IMR-90 (cell line): ENCODE results near the gene PRKCH. TPM values are rescaled to one million over a fixed set of nuclear protein-coding genes. Genes with fewer than 3 reads are reported as not detected.

Experiments used
- ATAC-seq: fragments of 200-7000 bp; cut with Tn5 transposase; 2 replicates; pipeline ENCODE4 v1.9.1; 2020; ENCODE audit warnings: low read depth, mild to moderate bottlenecking, moderate library complexity
- BruUV-seq: library from RNA; stranded (reverse); fragments of 400-500 nt; replicated peaks from 2 replicates; lab custom pipeline; 2021; lab: Mats Ljungman, UMichigan
- CTCF ChIA-PET: fragments of 300-600 bp; formaldehyde crosslinking; extraction: SDS; loops from one replicate; lab custom pipeline; 2021; ENCODE audit warnings: antibody characterized with exemption; lab: Yijun Ruan, JAX
- POLR2A ChIA-PET: fragments of 300-600 bp; sonication (Branson Sonifier 250); formaldehyde crosslinking; loops from one replicate; lab custom pipeline; 2022; ENCODE audit warnings: antibody characterized with exemption; ENCODE audit not compliant: unreplicated experiment; lab: Charles Lee
- DNase-seq: peaks from one replicate; pipeline ENCODE4 v3.0.0; 2013
- H2AFZ ChIP-seq: replicated peaks from 2 replicates; pipeline ENCODE3; 2013; ENCODE audit warnings: low read length, mild to moderate bottlenecking; ENCODE audit not compliant: poor library complexity
- H2AK5ac ChIP-seq: 2 replicates; pipeline ENCODE4 v1.6.1; 2013; ENCODE audit warnings: low read depth, low read length, inconsistent platforms
- H2AK9ac ChIP-seq: replicated peaks from 2 replicates; pipeline ENCODE3; 2013; ENCODE audit warnings: mild to moderate bottlenecking, low read depth, low read length, moderate library complexity; ENCODE audit not compliant: poor library complexity
- H2BK120ac ChIP-seq: 2 replicates; pipeline ENCODE4 v1.6.1; 2013; ENCODE audit warnings: low read depth, low read length, inconsistent platforms
- H2BK15ac ChIP-seq: 3 replicates; pipeline ENCODE4 v1.6.1; 2013; ENCODE audit warnings: low read depth, low read length, inconsistent platforms
- H2BK20ac ChIP-seq: 2 replicates; pipeline ENCODE4 v1.6.1; 2013; ENCODE audit warnings: low read depth, mild to moderate bottlenecking, inconsistent platforms, low read length, moderate library complexity
- H2BK5ac ChIP-seq: 2 replicates; pipeline ENCODE4 v1.6.1; 2013; ENCODE audit warnings: mild to moderate bottlenecking, low read depth, low read length, inconsistent platforms; ENCODE audit not compliant: poor library complexity, severe bottlenecking
- H3K14ac ChIP-seq: replicated peaks from 2 replicates; pipeline ENCODE4 v1.6.1; 2013; ENCODE audit warnings: low read depth, low read length, inconsistent platforms
- H3K18ac ChIP-seq: 2 replicates; pipeline ENCODE4 v1.6.1; 2013; ENCODE audit warnings: low read depth, low read length, control low read depth
- H3K23ac ChIP-seq: 2 replicates; pipeline ENCODE4 v1.6.1; 2013; ENCODE audit warnings: low read depth, low read length, inconsistent platforms
- H3K27ac ChIP-seq: 2 replicates; pipeline ENCODE4 v1.5.1; 2013; ENCODE audit warnings: mild to moderate bottlenecking, control low read depth, low read length; ENCODE audit not compliant: insufficient read depth
- H3K27me3 ChIP-seq: 2 replicates; pipeline ENCODE4 v1.6.1; 2013; ENCODE audit warnings: low read length; ENCODE audit not compliant: control insufficient read depth, insufficient read depth
- H3K36me3 ChIP-seq: 2 replicates; pipeline ENCODE4 v1.6.1; 2013; ENCODE audit warnings: low read length, mixed read lengths; ENCODE audit not compliant: control insufficient read depth, insufficient read depth
- H3K4ac ChIP-seq: 2 replicates; pipeline ENCODE4 v1.6.1; 2013; ENCODE audit warnings: low read depth, low read length, inconsistent platforms
- H3K4me1 ChIP-seq: 2 replicates; pipeline ENCODE4 v1.6.1; 2013; ENCODE audit warnings: low read length, mixed read lengths; ENCODE audit not compliant: control insufficient read depth, insufficient read depth
- H3K4me2 ChIP-seq: 2 replicates; pipeline ENCODE4 v1.6.1; 2013; ENCODE audit warnings: low read depth, mild to moderate bottlenecking, control low read depth, low read length, moderate library complexity
- H3K4me3 ChIP-seq: 2 replicates; pipeline ENCODE4 v1.5.1; 2013; ENCODE audit warnings: low read depth, mild to moderate bottlenecking, control low read depth, low read length, moderate library complexity; ENCODE audit not compliant: insufficient read depth
- H3K56ac ChIP-seq: 2 replicates; pipeline ENCODE4 v1.6.1; 2013; ENCODE audit warnings: low read length, inconsistent platforms; ENCODE audit not compliant: insufficient read depth; ENCODE audit errors: extremely low read depth
- H3K79me1 ChIP-seq, 2 experiments: 2 replicates each; pipeline ENCODE4 v1.6.1; 2013; ENCODE audit warnings: low read length in 2 of 2, inconsistent platforms in 1 of 2, low read depth in 1 of 2
- H3K9ac ChIP-seq: 2 replicates; pipeline ENCODE4 v1.6.1; 2013; ENCODE audit warnings: low read depth, low read length, control low read depth
- H3K9me1 ChIP-seq: 2 replicates; pipeline ENCODE4 v1.6.1; 2013; ENCODE audit warnings: low read length, inconsistent platforms; ENCODE audit not compliant: insufficient read depth
- H3K9me3 ChIP-seq: 2 replicates; pipeline ENCODE4 v1.6.1; 2013; ENCODE audit warnings: low read length; ENCODE audit not compliant: control insufficient read depth, insufficient read depth
- H4K20me1 ChIP-seq: 2 replicates; pipeline ENCODE4 v1.6.1; 2013; ENCODE audit warnings: low read length, inconsistent platforms; ENCODE audit not compliant: insufficient read depth
- H4K5ac ChIP-seq: 2 replicates; pipeline ENCODE4 v1.6.1; 2013; ENCODE audit warnings: mild to moderate bottlenecking, low read depth, low read length, control low read depth
- H4K8ac ChIP-seq, 2 experiments: 2 replicates each; pipeline ENCODE4 v1.6.1; 2013; ENCODE audit warnings: low read depth in 2 of 2, low read length in 2 of 2, control low read depth in 1 of 2, inconsistent platforms in 1 of 2
- H4K91ac ChIP-seq: 2 replicates; pipeline ENCODE4 v1.6.1; 2013; ENCODE audit warnings: low read depth, low read length, inconsistent platforms; ENCODE audit not compliant: insufficient read depth
- CTCF ChIP-seq: conservative IDR thresholded peaks from 2 replicates; pipeline ENCODE4 v1.5.1; 2012; ENCODE audit warnings: mild to moderate bottlenecking, low read depth, low read length, improper control_type of control experiment
- RCOR1 ChIP-seq: IDR thresholded peaks from 2 replicates; pipeline ENCODE4 v1.6.1; 2012; ENCODE audit warnings: mild to moderate bottlenecking, low read length, improper control_type of control experiment; ENCODE audit not compliant: insufficient replicate concordance
- WGBS, 2 experiments: methylation state at CpG; one replicate each; pipeline versions ENCODE4 v1.1.5 to v1.1.7; 2013; ENCODE audit warnings: missing lambda C conversion rate in 2 of 2; ENCODE audit not compliant: insufficient read length in 1 of 2; ENCODE audit errors: extremely low coverage in 2 of 2; 5-methylcytosine and 5-hydroxymethylcytosine counted together
- dilution Hi-C: fragments of 300-500 bp; cut with HindIII; formaldehyde crosslinking; loops from one replicate; pipeline ENCODE4 v1.14.3; 2018; ENCODE audit warnings: low sequenced_read_pairs; ENCODE audit not compliant: unreplicated experiment
- in situ Hi-C: fragments of 300-500 bp; cut with MboI; formaldehyde crosslinking; loops from 3 replicates; pipeline ENCODE4 v1.14.3; 2019; ENCODE audit warnings: low sequenced_read_pairs, inconsistent platforms, mixed read lengths
- intact Hi-C: fragments of 100-400 bp; cut with micrococcal nuclease; formaldehyde crosslinking; loops from 2 replicates; pipeline ENCODE4 v1.10.0; 2022
- polyA plus RNA-seq, 3 experiments: library from polyadenylated mRNA; depleted of rRNA; stranded (reverse); fragments of >200 nt; gene quantifications; 2 replicates each; pipeline ENCODE4 v1.2.3, GENCODE V29; 2012; ENCODE audit warnings: low replicate concordance in 1 of 3
- total RNA-seq: library from RNA; depleted of rRNA; stranded (reverse); fragments of >200 nt; gene quantifications from 2 replicates; pipeline ENCODE4 v1.2.3, GENCODE V29; 2012

The PRKCH gene
- total and polyA plus RNA-seq, 2 of the 4 experiments (the other 2 are of a cell fraction) = 1.6 to 2.3 TPM

- ChIA-PET CTCF (no interaction called here), POLR2A (no interaction called here)
- Histone ChIP-seq H3K9me3 (no peaks in the 10 kb centered on the region), H3K36me3 (no peaks in the 10 kb centered on the region), H3K23ac (no peak overlapping the region), H2AK9ac (no peak overlapping the region), H2BK5ac (no peak overlapping the region), H4K20me1 (no peaks in the 10 kb centered on the region), H3K4me1 (no peaks in the 10 kb centered on the region), H3K4me2 (no peak overlapping the region), H3K79me1 (no peaks in the 10 kb centered on the region), H2AFZ (no peak overlapping the region), H2BK15ac (no peak overlapping the region), H2AK5ac (no peak overlapping the region), H4K5ac (no peak overlapping the region), H2BK20ac (no peak overlapping the region), H3K4me3 (no peak overlapping the region), H4K8ac (no peak overlapping the region), H4K91ac (no peak overlapping the region), H2BK120ac (no peak overlapping the region), H3K14ac (no peak overlapping the region), H3K9ac (no peak overlapping the region), H3K27ac (no peak overlapping the region), H3K56ac (no peak overlapping the region), H3K18ac (no peak overlapping the region), H3K9me1 (no peaks in the 10 kb centered on the region), H3K27me3 (peaks cover 10% of the 10 kb centered on the region), H3K4ac (no peak overlapping the region)
- intact Hi-C loops = no loop called here
- ATAC-seq (no peak), DNase-seq (no peak)
- no TSS peak for BruUV-seq
- in situ Hi-C loops = no loop called here
- TF ChIP-seq CTCF (no peak), RCOR1 (no peak)
- no CpG with 5 or more reads among the region's 5 CpGs for WGBS, 2 experiments
- dilution Hi-C loops = no loop called here
Measured at GRCh38 chr14:61360796-61361525, 39.6 kb downstream of the PRKCH start.
